Measurements from ENCODE around the gene HDGFL1.

Gene HDGFL1

GRCh38 chr6:22593895-22594294 is 24.5 kb downstream of the HDGFL1 start:
- no peak for DNase-seq

DNA sequence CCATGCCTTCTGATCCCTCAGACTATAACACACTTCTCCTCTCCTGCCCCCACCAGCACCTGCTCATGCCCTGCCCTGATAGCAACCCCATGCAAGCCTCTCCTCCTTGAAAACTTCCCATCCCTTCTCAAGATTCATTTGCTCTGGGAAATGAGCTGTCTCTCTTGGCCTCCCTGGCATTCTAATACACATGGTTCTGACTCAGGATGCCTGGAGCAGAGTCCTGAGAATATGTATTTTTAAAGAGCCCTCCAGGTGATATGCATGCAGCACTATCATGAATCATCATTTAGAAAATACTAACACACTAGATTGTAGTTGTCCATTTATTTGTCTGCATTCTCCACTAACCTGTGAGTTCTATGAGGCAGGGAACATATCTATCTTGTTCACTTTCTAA is 26.6 kb downstream of the HDGFL1 start:
- no peak for DNase-seq

- no peak for DNase-seq
Measured at GRCh38 chr6:22598339-22598738, 29.0 kb downstream of the HDGFL1 start.

DNA sequence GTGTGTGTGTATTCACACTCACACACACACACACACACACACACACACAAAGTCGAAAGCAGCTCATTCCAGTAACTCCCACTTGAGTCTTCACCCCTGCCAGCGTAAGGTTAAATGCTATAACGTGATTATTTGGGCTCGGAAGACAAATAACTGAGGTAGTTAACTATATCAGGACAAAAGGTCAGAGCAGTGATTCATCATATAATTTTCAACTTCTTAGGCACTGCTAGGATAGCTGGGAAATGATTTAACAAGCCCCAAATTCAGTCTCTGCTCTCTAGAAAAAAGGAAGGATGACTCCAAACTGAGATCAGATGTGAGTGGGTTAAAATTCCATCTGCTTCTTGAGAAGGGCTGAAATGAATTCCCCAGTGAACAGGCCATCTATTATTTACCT is 30.7 kb downstream of the HDGFL1 start:
- DNase-seq = no peak

DNA sequence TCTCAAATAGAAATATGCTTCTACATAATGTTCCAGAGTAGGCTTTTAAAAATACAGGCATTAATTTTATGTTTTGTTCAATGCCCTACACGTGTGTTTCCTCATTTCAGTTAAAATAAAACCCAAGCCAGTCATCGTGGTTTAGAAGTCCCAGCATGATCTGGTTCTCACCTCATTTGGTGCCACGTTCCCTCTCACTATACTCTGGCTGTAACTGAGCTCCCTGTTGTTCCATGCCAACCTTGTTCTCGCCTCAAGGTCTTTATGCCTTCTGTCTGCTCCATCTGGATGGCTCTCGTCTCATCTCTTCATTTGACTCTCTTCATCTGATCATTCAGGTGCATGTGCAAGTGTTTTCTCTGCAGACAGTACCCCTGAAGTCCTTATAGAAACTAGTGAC is 32.6 kb downstream of the HDGFL1 start:
- no peak for DNase-seq

- DNase-seq = no peak
Measured at GRCh38 chr6:22605736-22606135, 36.4 kb downstream of the HDGFL1 start.

DNA sequence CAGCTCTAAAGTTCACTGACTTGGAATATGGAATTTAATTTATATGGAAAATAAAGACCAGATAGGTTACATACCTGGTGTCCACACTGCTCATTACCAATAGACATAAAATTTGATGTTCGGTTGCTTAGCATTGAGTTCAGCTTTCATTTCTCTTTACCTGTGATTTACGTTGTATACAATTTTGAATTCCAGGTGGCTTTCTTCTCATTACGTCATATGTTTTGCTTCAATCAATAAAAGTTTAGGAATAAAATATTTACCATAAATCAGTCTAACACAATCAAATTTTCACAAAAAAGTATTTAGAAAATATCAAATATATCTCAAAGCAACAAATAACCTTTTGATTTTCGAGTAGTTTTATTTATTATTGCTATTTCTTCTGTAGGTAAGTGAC is 40.8 kb downstream of the HDGFL1 start:
- no peak for DNase-seq

DNA sequence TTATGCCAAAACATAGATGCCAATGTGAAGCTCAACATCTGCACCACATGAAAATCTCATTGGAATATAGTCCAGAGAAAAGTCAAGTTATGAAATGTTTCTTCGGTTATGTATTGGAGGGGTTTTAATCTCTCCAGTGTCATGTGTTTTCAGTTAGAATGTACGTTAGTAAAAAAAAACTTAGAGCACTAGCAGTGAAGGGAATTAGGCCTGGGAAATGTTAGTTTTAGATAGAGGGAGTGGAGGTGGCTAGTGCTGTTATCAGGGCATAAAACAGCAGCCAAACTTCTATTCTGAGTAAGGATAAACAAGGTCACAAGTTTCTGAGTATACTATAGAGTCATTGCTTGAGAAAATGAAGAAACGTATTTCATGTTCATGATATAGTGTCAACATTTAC is 42.9 kb downstream of the HDGFL1 start:
- DNase-seq = no peak

GRCh38 chr6:22613051-22613450 is 43.7 kb downstream of the HDGFL1 start:
- DNase-seq = no peak

GRCh38 chr6:22613695-22614094 is 44.3 kb downstream of the HDGFL1 start:
- no peak for DNase-seq

DNA sequence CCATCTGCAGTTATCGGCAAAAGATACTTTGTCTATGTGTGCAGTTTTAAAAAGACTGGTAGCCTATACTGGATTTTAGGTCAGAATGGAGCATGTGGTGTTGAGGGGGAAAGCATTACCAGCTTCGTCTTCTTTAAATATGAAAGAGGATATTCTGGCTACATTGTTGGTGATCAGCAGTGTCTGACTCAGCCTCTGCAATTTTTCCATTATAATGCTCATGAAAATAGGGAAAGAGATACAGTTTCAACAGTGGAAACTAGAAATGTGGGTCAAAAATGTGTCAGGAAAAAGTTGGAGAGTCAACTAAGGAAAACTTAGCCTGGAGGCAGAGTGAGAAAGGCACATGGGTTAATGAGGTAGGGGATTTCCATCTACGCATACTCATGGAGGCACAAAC is 45.2 kb downstream of the HDGFL1 start:
- no peak for DNase-seq

DNA sequence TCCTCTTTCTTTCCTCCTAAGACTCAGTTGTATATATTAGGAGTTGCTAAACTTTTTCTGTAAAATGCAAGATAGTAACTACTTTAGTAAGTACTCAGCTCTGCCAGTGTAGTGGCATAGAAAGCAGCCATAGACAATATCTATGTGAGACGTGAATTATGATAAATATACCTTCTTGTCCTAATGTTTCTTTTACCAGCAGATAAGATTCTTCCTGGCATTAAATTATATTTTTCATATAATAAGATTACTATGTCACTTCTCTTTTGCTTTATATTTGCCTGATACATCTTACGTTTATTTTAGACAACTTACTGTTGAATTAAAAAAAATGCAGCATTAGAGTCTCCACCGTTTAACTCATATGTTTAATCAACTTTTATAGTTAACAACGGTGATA is 51.7 kb downstream of the HDGFL1 start:
- DNase-seq = no peak
